HL-60 (cell line): ENCODE measurements around the gene ADGRE3.
A peak's percentile ranks its signal among the peaks of the same experiment; 100 is the strongest.

ENCODE experiments used
- DNase-seq, 2 experiments: peaks; one replicate each; pipeline ENCODE4 v3.0.0-alpha.2; 2010 to 2020; ENCODE audit warnings: low read depth in 1 of 2, low spot score in 1 of 2
- H3K27ac ChIP-seq: fragments of 250-450 bp; sonication (Bioruptor Pico); replicated peaks from 2 replicates; pipeline ENCODE4 v1.5.1; 2020; ENCODE audit warnings: mild to moderate bottlenecking, moderate library complexity
- H3K27me3 ChIP-seq: fragments of 250-450 bp; sonication (Bioruptor Pico); 2 replicates; pipeline ENCODE4 v1.5.1; 2021; ENCODE audit warnings: mild to moderate bottlenecking, moderate library complexity; ENCODE audit not compliant: insufficient read depth, poor library complexity, severe bottlenecking
- H3K4me3 ChIP-seq: replicated peaks from 2 replicates; pipeline ENCODE4 v1.5.1; 2011; ENCODE audit warnings: mild to moderate bottlenecking, control low read depth, low read length; ENCODE audit not compliant: insufficient read depth
- CTCF ChIP-seq: IDR thresholded peaks from one replicate; pipeline ENCODE4 v1.5.1; 2011; ENCODE audit warnings: low read length, control low read depth, inconsistent platforms; ENCODE audit not compliant: insufficient read depth
- GABPA ChIP-seq: IDR thresholded peaks from 2 replicates; pipeline ENCODE4 v1.6.1; 2012; ENCODE audit warnings: low read depth
- POLR2AphosphoS5 ChIP-seq: IDR thresholded peaks from 2 replicates; pipeline ENCODE4 v1.6.1; 2012; ENCODE audit warnings: low read depth
- REST ChIP-seq: IDR thresholded peaks from 2 replicates; pipeline ENCODE4 v1.6.1; 2012; ENCODE audit warnings: low read depth; ENCODE audit not compliant: insufficient replicate concordance
- SPI1 ChIP-seq: IDR thresholded peaks from 2 replicates; pipeline ENCODE4 v1.6.1; 2012; ENCODE audit warnings: low read depth, mild to moderate bottlenecking, borderline replicate concordance

ADGRE3 gene

GRCh38 chr19:14661372-14661924 is 13.2 kb downstream of the ADGRE3 start:
- TF ChIP-seq SPI1 = peak; percentile 56; the same call in 1 of the 2 replicates
- no peak for TF ChIP-seq POLR2AphosphoS5
- Histone ChIP-seq H3K4me3 (no peak overlapping the region), H3K27ac (no peak overlapping the region), H3K27me3 (no peaks in the 10 kb centered on the region)
- DNase-seq = peak; percentile 51

- TF ChIP-seq SPI1 (no peak), POLR2AphosphoS5 (no peak), GABPA (no peak), REST (no peak), CTCF (no peak)
- DNase-seq = no peak
- H3K27me3 ChIP-seq = no peaks in the 10 kb centered on the region
- no peak overlapping the region for H3K27ac ChIP-seq
- no peak overlapping the region for H3K4me3 ChIP-seq
These were observed 14.7 kb downstream of the ADGRE3 start for GRCh38 chr19:14659874-14660489.

GRCh38 chr19:14655726-14656125 is 18.9 kb downstream of the ADGRE3 start:
- Histone ChIP-seq H3K27ac (no peak overlapping the region), H3K27me3 (no peaks in the 10 kb centered on the region), H3K4me3 (no peak overlapping the region)
- no peak for DNase-seq
- TF ChIP-seq SPI1 (no peak), GABPA (no peak), POLR2AphosphoS5 (no peak), CTCF (no peak), REST (no peak)

- TF ChIP-seq GABPA (no peak), POLR2AphosphoS5 (no peak), REST (no peak), SPI1 (no peak)
- Histone ChIP-seq H3K27ac (no peak overlapping the region), H3K27me3 (no peaks in the 10 kb centered on the region), H3K4me3 (no peak overlapping the region)
- no peak for DNase-seq
These were observed 19.7 kb downstream of the ADGRE3 start for GRCh38 chr19:14654786-14655560.
